GM06990 (cell line): ENCODE measurements around the gene PPARD.

Experiments
- DNase-seq: peaks from one replicate; pipeline ENCODE4 v3.0.0-alpha.2; 2011; ENCODE audit not compliant: insufficient read length; ENCODE audit errors: extremely low read depth
- H3K27me3 ChIP-seq: replicated peaks from 2 replicates; pipeline ENCODE4 v1.6.0; 2011; ENCODE audit warnings: low read length; ENCODE audit not compliant: control insufficient read depth, insufficient read depth
- H3K36me3 ChIP-seq: 2 replicates; pipeline ENCODE4 v1.5.1; 2011; ENCODE audit warnings: low read length; ENCODE audit not compliant: control insufficient read depth, insufficient read depth
- H3K4me3 ChIP-seq: replicated peaks from 2 replicates; pipeline ENCODE4 v1.5.1; 2011; ENCODE audit warnings: low read depth, mild to moderate bottlenecking, control low read depth, low read length
- TF ChIP-seq, protein P1 (sequence below): IDR thresholded peaks from 2 replicates; pipeline ENCODE4 v1.5.1; 2011; ENCODE audit warnings: low read length, control low read depth, mild to moderate bottlenecking, inconsistent platforms; ENCODE audit not compliant: insufficient read depth, poor library complexity, severe bottlenecking

PPARD gene

DNA sequence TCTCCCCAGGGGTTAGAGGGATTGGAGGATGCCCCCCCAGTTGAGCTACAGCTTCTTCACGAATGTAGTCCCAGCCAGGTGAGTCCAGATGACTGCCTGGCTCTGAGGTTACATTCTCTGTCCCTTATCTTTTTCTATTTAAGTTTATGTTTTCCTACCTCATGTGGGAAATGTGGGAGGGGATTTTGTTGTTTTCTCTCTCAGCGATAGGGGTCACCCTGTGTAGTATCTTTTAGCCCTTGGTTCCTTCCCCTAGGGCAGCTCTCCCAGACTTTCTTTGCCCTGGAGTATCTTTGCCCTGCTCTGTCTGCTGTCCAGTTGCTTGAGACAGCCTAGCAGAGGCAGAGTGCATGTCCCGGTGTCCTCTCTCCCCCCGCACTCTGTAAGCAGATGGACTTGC is 115.5 kb downstream of the PPARD start:
- TF ChIP-seq, protein P1, sequence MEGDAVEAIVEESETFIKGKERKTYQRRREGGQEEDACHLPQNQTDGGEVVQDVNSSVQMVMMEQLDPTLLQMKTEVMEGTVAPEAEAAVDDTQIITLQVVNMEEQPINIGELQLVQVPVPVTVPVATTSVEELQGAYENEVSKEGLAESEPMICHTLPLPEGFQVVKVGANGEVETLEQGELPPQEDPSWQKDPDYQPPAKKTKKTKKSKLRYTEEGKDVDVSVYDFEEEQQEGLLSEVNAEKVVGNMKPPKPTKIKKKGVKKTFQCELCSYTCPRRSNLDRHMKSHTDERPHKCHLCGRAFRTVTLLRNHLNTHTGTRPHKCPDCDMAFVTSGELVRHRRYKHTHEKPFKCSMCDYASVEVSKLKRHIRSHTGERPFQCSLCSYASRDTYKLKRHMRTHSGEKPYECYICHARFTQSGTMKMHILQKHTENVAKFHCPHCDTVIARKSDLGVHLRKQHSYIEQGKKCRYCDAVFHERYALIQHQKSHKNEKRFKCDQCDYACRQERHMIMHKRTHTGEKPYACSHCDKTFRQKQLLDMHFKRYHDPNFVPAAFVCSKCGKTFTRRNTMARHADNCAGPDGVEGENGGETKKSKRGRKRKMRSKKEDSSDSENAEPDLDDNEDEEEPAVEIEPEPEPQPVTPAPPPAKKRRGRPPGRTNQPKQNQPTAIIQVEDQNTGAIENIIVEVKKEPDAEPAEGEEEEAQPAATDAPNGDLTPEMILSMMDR: no peak
- H3K27me3 ChIP-seq: no peaks in the 10 kb centered on the region
- no peak overlapping the region for H3K4me3 ChIP-seq
- no peak for DNase-seq
- H3K36me3 ChIP-seq: peaks cover 5% of the 10 kb centered on the region

DNA sequence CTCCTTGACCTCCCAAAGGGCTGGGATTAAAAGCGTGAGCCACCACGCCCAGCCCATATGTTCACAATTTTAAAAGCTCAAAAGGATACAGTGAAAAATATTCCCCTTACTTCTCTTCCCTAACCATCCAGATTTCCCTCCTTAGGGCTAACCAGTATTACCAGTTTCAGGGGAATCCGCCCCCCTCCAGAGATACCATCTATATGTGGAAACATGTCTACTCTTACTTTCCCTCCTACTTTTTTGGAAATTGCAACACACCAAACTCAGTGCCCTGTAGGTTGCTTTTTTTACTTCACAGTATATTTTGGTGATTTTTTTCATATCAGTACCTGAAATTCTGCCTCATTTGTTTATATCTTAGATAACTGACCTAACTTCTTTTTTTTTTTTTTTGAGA is 118.9 kb downstream of the PPARD start:
- DNase-seq: no peak
- H3K36me3 ChIP-seq: peaks cover 5% of the 10 kb centered on the region
- no peaks in the 10 kb centered on the region for H3K27me3 ChIP-seq
- TF ChIP-seq, protein P1: no peak
- H3K4me3 ChIP-seq: no peak overlapping the region

GRCh38 chr6:35463292-35463691 is 120.9 kb downstream of the PPARD start:
- no peak overlapping the region for H3K4me3 ChIP-seq
- TF ChIP-seq, protein P1: no peak
- H3K27me3 ChIP-seq: no peaks in the 10 kb centered on the region
- DNase-seq: no peak
- peaks cover 8% of the 10 kb centered on the region for H3K36me3 ChIP-seq

DNA sequence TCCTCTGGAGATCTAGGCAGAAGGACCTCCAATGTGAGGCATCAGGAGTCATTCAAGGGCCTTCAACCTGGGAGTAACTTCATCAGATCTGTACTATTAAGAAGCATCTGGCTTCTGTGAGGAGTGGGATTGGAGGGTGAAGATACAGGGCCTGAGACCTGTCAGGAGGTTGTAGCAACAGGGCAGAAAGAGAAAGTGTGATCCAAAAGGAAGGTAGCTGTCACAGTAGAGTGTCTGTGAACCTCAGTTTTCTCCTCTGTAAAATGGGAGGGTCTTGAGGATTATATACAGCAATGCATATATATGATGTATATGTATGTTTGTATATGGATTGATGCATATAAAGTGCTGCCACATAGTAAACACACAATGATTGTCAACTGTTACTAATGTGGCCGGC is 123.3 kb downstream of the PPARD start:
- H3K36me3 ChIP-seq: peaks cover 15% of the 10 kb centered on the region
- no peaks in the 10 kb centered on the region for H3K27me3 ChIP-seq
- H3K4me3 ChIP-seq: no peak overlapping the region
- TF ChIP-seq, protein P1: no peak
- DNase-seq: no peak

GRCh38 chr6:35468181-35468979 is 126.0 kb downstream of the PPARD start, which contains the start of gene RPL10A:
Gene RPL10A (plus strand): TSS chr6:35468401. CDS start chr6:35468435, 34 bp downstream.
- Histone ChIP-seq H3K27me3 (no peaks in the 10 kb centered on the region), H3K4me3 (peak within 1 kb of the TSS; percentile 94), H3K36me3 (peaks cover 24% of the 10 kb centered on the region)
- DNase-seq: peak; percentile 95
- TF ChIP-seq, protein P1: peak; percentile 99
